ENCODE measurements around the gene FBXL4.

Gene FBXL4

GRCh38 chr6:98842342-98843180, 105.2 kb downstream of the FBXL4 start:
- TF ChIP-seq TAF1 (IDR thresholded peaks at IDR 0.05; ENCODE audit: borderline replicate concordance, insufficient read depth, low read length) (no peak), FOXP2 (optimal IDR thresholded peaks at IDR 0.05; ENCODE audit: borderline replicate concordance, extremely low read depth, extremely low read length, insufficient read depth) (no peak), SIN3A (IDR thresholded peaks at IDR 0.05; ENCODE audit: borderline replicate concordance, insufficient read depth, low read length) (no peak)

DNA sequence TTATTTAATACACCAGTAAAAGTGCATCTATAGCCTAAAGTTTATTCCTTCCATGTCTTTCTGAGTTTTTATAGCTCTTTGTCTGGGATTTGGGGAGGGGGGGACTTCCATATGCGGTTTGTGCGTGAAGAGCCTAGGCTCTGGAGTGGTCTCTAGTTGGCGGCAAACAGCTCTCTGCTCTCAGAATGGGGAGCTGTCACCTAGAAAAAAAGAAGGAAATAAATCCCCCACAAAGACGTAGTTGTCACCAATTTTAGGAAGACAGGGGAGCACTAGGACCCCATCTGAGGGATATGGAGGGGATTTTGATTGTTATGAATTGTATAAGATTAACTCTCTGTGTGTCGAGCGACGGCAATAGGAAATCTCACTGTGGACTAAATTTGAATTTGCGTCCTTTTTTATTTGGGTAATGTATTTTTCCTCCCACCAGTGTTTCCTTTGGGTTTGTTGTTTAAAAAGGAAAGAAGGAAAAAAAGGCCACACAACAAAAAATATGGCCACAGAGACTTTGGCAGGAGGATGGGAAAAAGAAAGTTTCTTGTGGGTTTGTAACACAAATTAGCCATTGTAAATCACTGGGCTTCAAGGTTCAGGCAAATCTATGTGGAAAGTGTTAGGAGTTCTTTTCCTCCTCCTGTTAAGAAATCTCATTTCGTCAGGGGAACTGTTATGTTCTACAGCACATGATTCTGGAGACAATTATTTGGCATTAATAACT, 106.0 kb downstream of the FBXL4 start:
- no peak for TF ChIP-seq SIN3A (IDR thresholded peaks at IDR 0.05; ENCODE audit: borderline replicate concordance, insufficient read depth, low read length)
- no peak for TF ChIP-seq POLR2AphosphoS5 (IDR thresholded peaks at IDR 0.05; ENCODE audit: low read depth, low read length)

DNA sequence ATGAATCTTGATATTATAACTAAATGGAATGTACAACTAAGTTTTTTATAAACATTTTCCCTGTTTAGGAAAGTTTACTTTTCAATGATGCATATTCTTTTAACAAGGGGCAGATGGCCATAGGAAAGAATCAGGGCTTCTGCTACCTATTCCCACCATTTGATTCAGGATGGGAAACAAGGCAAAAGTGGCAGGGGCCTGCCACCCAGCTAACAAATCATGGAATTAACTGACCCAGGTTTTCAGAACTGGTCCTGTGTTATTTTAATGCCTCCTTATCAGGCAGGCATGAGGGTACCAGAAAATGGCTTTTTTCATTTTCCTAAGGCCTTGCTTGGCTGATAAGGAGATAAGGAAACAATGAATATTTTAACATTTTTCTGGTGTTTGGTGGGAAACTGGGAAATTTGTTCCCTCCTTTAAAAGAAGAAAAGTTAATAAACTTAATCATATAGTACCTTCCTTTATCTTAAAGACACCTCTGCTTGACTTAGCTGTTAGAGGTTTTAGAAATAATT, 106.7 kb downstream of the FBXL4 start:
- TF ChIP-seq TAF1 (IDR thresholded peaks at IDR 0.05; ENCODE audit: borderline replicate concordance, insufficient read depth, low read length): no peak
- TF ChIP-seq, protein P1, sequence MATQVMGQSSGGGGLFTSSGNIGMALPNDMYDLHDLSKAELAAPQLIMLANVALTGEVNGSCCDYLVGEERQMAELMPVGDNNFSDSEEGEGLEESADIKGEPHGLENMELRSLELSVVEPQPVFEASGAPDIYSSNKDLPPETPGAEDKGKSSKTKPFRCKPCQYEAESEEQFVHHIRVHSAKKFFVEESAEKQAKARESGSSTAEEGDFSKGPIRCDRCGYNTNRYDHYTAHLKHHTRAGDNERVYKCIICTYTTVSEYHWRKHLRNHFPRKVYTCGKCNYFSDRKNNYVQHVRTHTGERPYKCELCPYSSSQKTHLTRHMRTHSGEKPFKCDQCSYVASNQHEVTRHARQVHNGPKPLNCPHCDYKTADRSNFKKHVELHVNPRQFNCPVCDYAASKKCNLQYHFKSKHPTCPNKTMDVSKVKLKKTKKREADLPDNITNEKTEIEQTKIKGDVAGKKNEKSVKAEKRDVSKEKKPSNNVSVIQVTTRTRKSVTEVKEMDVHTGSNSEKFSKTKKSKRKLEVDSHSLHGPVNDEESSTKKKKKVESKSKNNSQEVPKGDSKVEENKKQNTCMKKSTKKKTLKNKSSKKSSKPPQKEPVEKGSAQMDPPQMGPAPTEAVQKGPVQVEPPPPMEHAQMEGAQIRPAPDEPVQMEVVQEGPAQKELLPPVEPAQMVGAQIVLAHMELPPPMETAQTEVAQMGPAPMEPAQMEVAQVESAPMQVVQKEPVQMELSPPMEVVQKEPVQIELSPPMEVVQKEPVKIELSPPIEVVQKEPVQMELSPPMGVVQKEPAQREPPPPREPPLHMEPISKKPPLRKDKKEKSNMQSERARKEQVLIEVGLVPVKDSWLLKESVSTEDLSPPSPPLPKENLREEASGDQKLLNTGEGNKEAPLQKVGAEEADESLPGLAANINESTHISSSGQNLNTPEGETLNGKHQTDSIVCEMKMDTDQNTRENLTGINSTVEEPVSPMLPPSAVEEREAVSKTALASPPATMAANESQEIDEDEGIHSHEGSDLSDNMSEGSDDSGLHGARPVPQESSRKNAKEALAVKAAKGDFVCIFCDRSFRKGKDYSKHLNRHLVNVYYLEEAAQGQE (IDR thresholded peaks at IDR 0.05; ENCODE audit: insufficient read depth in 1 of 2, low read depth in 2 of 2, low read length in 2 of 2): no peak
- no peak for TF ChIP-seq POLR2AphosphoS5 (IDR thresholded peaks at IDR 0.05; ENCODE audit: low read depth, low read length)
- no peak for TF ChIP-seq FOXP2 (optimal IDR thresholded peaks at IDR 0.05; ENCODE audit: borderline replicate concordance, extremely low read depth, extremely low read length, insufficient read depth)
- no peak for TF ChIP-seq SIN3A (IDR thresholded peaks at IDR 0.05; ENCODE audit: borderline replicate concordance, insufficient read depth, low read length)

- TF ChIP-seq TAF1 (IDR thresholded peaks at IDR 0.05; ENCODE audit: borderline replicate concordance, insufficient read depth, low read length): no peak
- no peak for TF ChIP-seq SIN3A (IDR thresholded peaks at IDR 0.05; ENCODE audit: borderline replicate concordance, insufficient read depth, low read length)
- no peak for TF ChIP-seq FOXP2 (optimal IDR thresholded peaks at IDR 0.05; ENCODE audit: borderline replicate concordance, extremely low read depth, extremely low read length, insufficient read depth)
- TF ChIP-seq POLR2AphosphoS5 (IDR thresholded peaks at IDR 0.05; ENCODE audit: low read depth, low read length): no peak
- TF ChIP-seq, protein P1 (IDR thresholded peaks at IDR 0.05; ENCODE audit: insufficient read depth in 1 of 2, low read depth in 2 of 2, low read length in 2 of 2): no peak
Measured at GRCh38 chr6:98840385-98840784, 107.4 kb downstream of the FBXL4 start.

- TF ChIP-seq, protein P1 (IDR thresholded peaks at IDR 0.05; ENCODE audit: insufficient read depth in 1 of 2, low read depth in 2 of 2, low read length in 2 of 2): no peak
- no peak for TF ChIP-seq FOXP2 (optimal IDR thresholded peaks at IDR 0.05; ENCODE audit: borderline replicate concordance, extremely low read depth, extremely low read length, insufficient read depth)
Measured at GRCh38 chr6:98839781-98840361, 107.9 kb downstream of the FBXL4 start.

Measured in PFSK-1 (cell line).